ENCODE results near the gene CRYBG1. TPM values are rescaled to one million over a fixed set of nuclear protein-coding genes. Genes with fewer than 3 reads are reported as not detected.

The CRYBG1 gene
- total and polyA plus RNA-seq, 2 of the 13 experiments (the other 11 are each of a cell fraction or from before 2014, with no cell fraction given): 10.1 to 21.9 TPM

- CTCF ChIA-PET (ENCODE audit: low intra/inter-chr PET ratio, low total read pairs): no interaction called here
- Histone ChIP-seq H3K4me3 (replicated peaks in 1 of 3; ENCODE audit: insufficient read depth in 1 of 3, low read depth in 2 of 3, low read length in 3 of 3) (no peak overlapping the region; a peak in 1 of 6 replicates), H3K9me3 (ENCODE audit: low read length) (peaks cover 11% of the 10 kb centered on the region), H2AFZ (ENCODE audit: low read length) (no peak overlapping the region), H3K79me2 (ENCODE audit: insufficient read depth, low read length) (no peaks in the 10 kb centered on the region), H4K20me1 (ENCODE audit: insufficient read depth, low read length) (no peaks in the 10 kb centered on the region), H3K4me2 (ENCODE audit: low read depth, low read length) (peak overlapping the region; percentile 55), H3K27ac (ENCODE audit: extremely low read length, insufficient read depth, low read length) (peak overlapping the region; percentile 49), H3K9ac (ENCODE audit: insufficient read depth, low read depth, low read length) (peak overlapping the region; percentile 54; the same call in 1 of the 2 replicates), H3K27me3 (ENCODE audit: control insufficient read depth in 1 of 2, insufficient read depth in 2 of 2, low read length in 2 of 2) (no peaks in the 10 kb centered on the region), H3K4me1 (ENCODE audit: insufficient read depth, low read length) (peaks cover 71% of the 10 kb centered on the region), H3K36me3 (replicated peaks in 1 of 2; ENCODE audit: control insufficient read depth in 1 of 2, insufficient read depth in 2 of 2, low read length in 2 of 2) (no peaks in the 10 kb centered on the region)
- WGBS (ENCODE audit: low lambda C conversion rate): 56% methylated on average over 3 of the region's 3 CpGs
- DNase-seq (ENCODE audit: low spot score) (peak; percentile 43), FAIRE-seq (no peak), ATAC-seq (peak; percentile 55; the same call in 2 of the 3 replicates)
- in situ Hi-C loops (cut with HindIII; ENCODE audit: extremely low pct_ligation_motif_present, low pct_unique_long_range_greater_than_20kb) (no loop called here), intact Hi-C loops (cut with micrococcal nuclease; ENCODE audit: unreplicated experiment) (loop anchor here (10.0 kb wide), 1 partner anchor 294 kb away; no protein-coding TSS in a partner anchor)
- TF ChIP-seq RELA (CRISPR knock-in tag; IDR thresholded peaks at IDR 0.05): no peak
- TF ChIP-seq ZNF510 (CRISPR knock-in tag; IDR thresholded peaks at IDR 0.05; ENCODE audit: low read depth): no peak
- TF ChIP-seq, protein P1, sequence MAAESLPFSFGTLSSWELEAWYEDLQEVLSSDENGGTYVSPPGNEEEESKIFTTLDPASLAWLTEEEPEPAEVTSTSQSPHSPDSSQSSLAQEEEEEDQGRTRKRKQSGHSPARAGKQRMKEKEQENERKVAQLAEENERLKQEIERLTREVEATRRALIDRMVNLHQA (CRISPR knock-in tag; IDR thresholded peaks at IDR 0.05): no peak
- TF ChIP-seq IKZF4 (CRISPR knock-in tag; IDR thresholded peaks at IDR 0.05; ENCODE audit: borderline replicate concordance, low read depth, not compliant biosample characterization): no peak
- TF ChIP-seq MAFG (CRISPR knock-in tag; IDR thresholded peaks at IDR 0.05): no peak
- TF ChIP-seq IRX3 (CRISPR knock-in tag; IDR thresholded peaks at IDR 0.05; ENCODE audit: borderline replicate concordance, low read depth): no peak
- TF ChIP-seq WIZ (CRISPR knock-in tag; IDR thresholded peaks at IDR 0.05): no peak
- TF ChIP-seq ZNF691 (CRISPR knock-in tag; IDR thresholded peaks at IDR 0.05; ENCODE audit: borderline replicate concordance, low read depth): no peak
- TF ChIP-seq, protein P2, sequence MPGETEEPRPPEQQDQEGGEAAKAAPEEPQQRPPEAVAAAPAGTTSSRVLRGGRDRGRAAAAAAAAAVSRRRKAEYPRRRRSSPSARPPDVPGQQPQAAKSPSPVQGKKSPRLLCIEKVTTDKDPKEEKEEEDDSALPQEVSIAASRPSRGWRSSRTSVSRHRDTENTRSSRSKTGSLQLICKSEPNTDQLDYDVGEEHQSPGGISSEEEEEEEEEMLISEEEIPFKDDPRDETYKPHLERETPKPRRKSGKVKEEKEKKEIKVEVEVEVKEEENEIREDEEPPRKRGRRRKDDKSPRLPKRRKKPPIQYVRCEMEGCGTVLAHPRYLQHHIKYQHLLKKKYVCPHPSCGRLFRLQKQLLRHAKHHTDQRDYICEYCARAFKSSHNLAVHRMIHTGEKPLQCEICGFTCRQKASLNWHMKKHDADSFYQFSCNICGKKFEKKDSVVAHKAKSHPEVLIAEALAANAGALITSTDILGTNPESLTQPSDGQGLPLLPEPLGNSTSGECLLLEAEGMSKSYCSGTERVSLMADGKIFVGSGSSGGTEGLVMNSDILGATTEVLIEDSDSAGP (CRISPR knock-in tag; IDR thresholded peaks at IDR 0.05; ENCODE audit: borderline replicate concordance): no peak
- TF ChIP-seq, protein P3, sequence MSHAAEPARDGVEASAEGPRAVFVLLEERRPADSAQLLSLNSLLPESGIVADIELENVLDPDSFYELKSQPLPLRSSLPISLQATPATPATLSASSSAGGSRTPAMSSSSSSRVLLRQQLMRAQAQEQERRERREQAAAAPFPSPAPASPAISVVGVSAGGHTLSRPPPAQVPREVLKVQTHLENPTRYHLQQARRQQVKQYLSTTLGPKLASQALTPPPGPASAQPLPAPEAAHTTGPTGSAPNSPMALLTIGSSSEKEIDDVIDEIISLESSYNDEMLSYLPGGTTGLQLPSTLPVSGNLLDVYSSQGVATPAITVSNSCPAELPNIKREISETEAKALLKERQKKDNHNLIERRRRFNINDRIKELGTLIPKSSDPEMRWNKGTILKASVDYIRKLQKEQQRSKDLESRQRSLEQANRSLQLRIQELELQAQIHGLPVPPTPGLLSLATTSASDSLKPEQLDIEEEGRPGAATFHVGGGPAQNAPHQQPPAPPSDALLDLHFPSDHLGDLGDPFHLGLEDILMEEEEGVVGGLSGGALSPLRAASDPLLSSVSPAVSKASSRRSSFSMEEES (CRISPR knock-in tag; IDR thresholded peaks at IDR 0.05): no peak
- no peak for TF ChIP-seq ELK4 (CRISPR knock-in tag; IDR thresholded peaks at IDR 0.05; ENCODE audit: borderline replicate concordance)
- no peak for TF ChIP-seq ZFP36 (IDR thresholded peaks at IDR 0.05; ENCODE audit: borderline replicate concordance, low read depth, low read length, partially characterized antibody)
- TF ChIP-seq RFX1 (IDR thresholded peaks at IDR 0.05): no peak
- no peak for TF ChIP-seq ZNF335 (CRISPR knock-in tag; IDR thresholded peaks at IDR 0.05)
- no TSS peak for BruUV-seq (replicated peaks)
- POLR2A ChIA-PET: interaction anchor here (0.7 kb wide), 1 partner anchor 248 kb away, joined by 3 read pairs; no protein-coding TSS in a partner anchor
These were observed 260.6 kb downstream of the CRYBG1 start for GRCh38 chr6:106620931-106621672.
